Measurements from ENCODE around the gene CACNA1A.
A peak's percentile ranks its signal among the peaks of the same experiment; 100 is the strongest.
"Not testable (repeated sequence)": the region's sequence is repeated elsewhere in the genome, so short reads cannot be mapped to it uniquely, and the experiment has no call there.

The CACNA1A gene

GRCh38 chr19:13210339-13210775 is 295.9 kb downstream of the CACNA1A start:
- no peaks in the 10 kb centered on the region for H3K36me3 Mint-ChIP-seq (ENCODE audit: low read depth)
- peaks cover 30% of the 10 kb centered on the region for H3K4me1 Mint-ChIP-seq (ENCODE audit: low read depth)
- intact Hi-C loops (cut with micrococcal nuclease), result no loop called here
- H3K27ac Mint-ChIP-seq, result no peak overlapping the region
- H3K9me3 Mint-ChIP-seq, result no peaks in the 10 kb centered on the region
- no peak overlapping the region for H3K4me3 Mint-ChIP-seq
- peaks cover 26% of the 10 kb centered on the region for H3K27me3 Mint-ChIP-seq

- H3K36me3 Mint-ChIP-seq (ENCODE audit: low read depth), result no peaks in the 10 kb centered on the region
- peaks cover 26% of the 10 kb centered on the region for H3K27me3 Mint-ChIP-seq
- peak overlapping the region; percentile 78 for H3K27ac Mint-ChIP-seq
- peaks cover 30% of the 10 kb centered on the region for H3K4me1 Mint-ChIP-seq (ENCODE audit: low read depth)
- no peaks in the 10 kb centered on the region for H3K9me3 Mint-ChIP-seq
- intact Hi-C loops (cut with micrococcal nuclease), result loop anchor here (5.0 kb wide), 2 partner anchors 47 to 53 kb away; no protein-coding TSS in a partner anchor
- peak overlapping the region; percentile 74 for H3K4me3 Mint-ChIP-seq
Observed at GRCh38 chr19:13209484-13210338, 296.6 kb downstream of the CACNA1A start.

GRCh38 chr19:13208672-13209483 is 297.4 kb downstream of the CACNA1A start:
- H3K4me1 Mint-ChIP-seq (ENCODE audit: low read depth), result peaks cover 30% of the 10 kb centered on the region

DNA sequence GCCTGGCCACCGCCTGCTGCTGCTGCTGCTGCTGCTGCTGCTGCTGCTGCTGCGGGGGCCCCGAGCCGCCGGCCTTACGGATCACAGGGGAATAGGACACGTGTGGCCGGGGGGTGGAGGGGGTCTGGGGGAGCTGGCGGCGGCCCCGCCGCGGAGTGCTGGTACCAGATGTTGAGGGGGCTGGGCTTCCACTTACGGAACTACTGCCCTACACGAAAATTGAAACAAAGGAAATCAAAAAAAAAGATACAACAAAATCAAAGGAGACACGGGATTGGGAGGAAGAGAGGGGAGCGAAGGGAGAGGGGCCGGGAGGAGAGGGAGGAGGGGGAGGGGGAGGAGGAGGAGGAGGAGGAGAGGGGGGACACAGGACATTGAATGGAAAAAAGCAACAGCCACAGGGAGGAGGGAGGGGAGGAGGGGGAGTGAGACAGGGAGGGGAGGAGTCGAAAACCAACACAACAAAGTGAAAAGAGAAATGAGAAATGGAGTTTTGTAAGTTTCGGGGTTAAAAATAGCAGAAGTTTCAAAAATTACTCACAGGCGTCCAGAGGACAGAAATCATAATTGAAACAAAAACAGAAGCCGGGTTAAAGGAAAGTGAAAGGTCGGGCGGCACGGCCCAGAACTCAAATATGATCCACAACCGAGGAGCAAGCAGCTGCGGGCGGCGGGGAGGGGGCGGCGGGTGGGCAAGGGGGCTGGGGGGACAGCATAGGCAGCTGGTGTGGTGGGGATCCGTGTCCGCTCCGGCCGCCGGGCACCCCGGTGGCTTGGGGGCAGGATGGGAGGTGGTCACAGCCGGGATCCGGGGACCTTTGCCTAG is 298.2 kb downstream of the CACNA1A start:
- Mint-ChIP-seq H3K9me3 (no peaks in the 10 kb centered on the region), H3K27me3 (peaks cover 23% of the 10 kb centered on the region), H3K4me3 (peak overlapping the region; percentile 74), H3K36me3 (ENCODE audit: low read depth) (no peaks in the 10 kb centered on the region), H3K27ac (peak overlapping the region; percentile 78), H3K4me1 (ENCODE audit: low read depth) (peaks cover 26% of the 10 kb centered on the region)
- intact Hi-C loops (cut with micrococcal nuclease), result loop anchor here (5.0 kb wide), 2 partner anchors 46 to 54 kb away; no protein-coding TSS in a partner anchor

More at GRCh38 chr19:13208672-13209483, 297.4 kb downstream of the CACNA1A start:
- Mint-ChIP-seq H3K36me3 (ENCODE audit: low read depth) (no peaks in the 10 kb centered on the region), H3K9me3 (no peaks in the 10 kb centered on the region), H3K4me3 (peak overlapping the region; percentile 74), H3K27me3 (peaks cover 26% of the 10 kb centered on the region), H3K27ac (peak overlapping the region; percentile 78)
- intact Hi-C loops (cut with micrococcal nuclease), result loop anchor here (5.0 kb wide), 2 partner anchors 47 to 53 kb away; no protein-coding TSS in a partner anchor

DNA sequence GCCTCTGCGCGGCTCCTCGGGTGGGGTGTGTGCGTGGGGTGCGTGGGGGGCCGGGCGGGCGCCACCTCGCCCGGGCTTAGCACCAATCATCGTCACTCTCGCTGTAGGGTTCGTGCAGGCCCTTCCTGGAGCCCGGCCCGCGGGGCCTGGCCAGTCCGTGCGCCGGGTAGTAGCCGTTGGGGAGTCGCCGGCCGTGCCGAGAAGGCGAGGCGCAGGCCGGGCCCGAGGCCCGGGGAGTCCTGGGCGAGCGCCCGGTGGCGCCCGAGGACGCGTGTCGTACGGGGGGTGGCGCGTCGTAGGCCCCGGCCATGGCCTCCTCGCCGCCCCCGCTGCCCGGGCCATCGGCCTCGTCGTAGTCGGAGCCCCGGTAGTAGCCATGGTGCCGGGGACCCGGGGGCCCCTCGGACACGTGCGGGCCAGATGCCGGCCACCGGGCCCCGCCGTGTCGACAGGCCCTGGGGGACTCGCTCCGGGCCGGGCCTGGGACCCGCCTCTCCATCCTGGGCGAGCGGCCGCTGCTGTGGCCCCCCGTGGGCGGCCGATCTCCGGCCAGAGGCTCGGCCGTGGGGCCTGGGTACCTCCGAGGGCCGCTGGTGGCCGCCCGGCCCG is 298.9 kb downstream of the CACNA1A start:
- no peaks in the 10 kb centered on the region for H3K9me3 Mint-ChIP-seq
- no peak overlapping the region for H3K4me3 Mint-ChIP-seq
- H3K27ac Mint-ChIP-seq, result peak overlapping the region; percentile 78
- intact Hi-C loops (cut with micrococcal nuclease), result loop anchor here (5.0 kb wide), 2 partner anchors 45 to 55 kb away; no protein-coding TSS in a partner anchor
- no peaks in the 10 kb centered on the region for H3K36me3 Mint-ChIP-seq (ENCODE audit: low read depth)
- peaks cover 19% of the 10 kb centered on the region for H3K27me3 Mint-ChIP-seq
- peaks cover 20% of the 10 kb centered on the region for H3K4me1 Mint-ChIP-seq (ENCODE audit: low read depth)

- Mint-ChIP-seq H3K27ac (no peak overlapping the region), H3K27me3 (peaks cover 16% of the 10 kb centered on the region), H3K9me3 (no peaks in the 10 kb centered on the region), H3K4me1 (ENCODE audit: low read depth) (peaks cover 20% of the 10 kb centered on the region), H3K36me3 (ENCODE audit: low read depth) (no peaks in the 10 kb centered on the region), H3K4me3 (no peak overlapping the region)
- intact Hi-C loops (cut with micrococcal nuclease), result loop anchor here (5.0 kb wide), 2 partner anchors 44 to 56 kb away; no protein-coding TSS in a partner anchor
Observed at GRCh38 chr19:13206587-13206986, 299.7 kb downstream of the CACNA1A start.

GRCh38 chr19:13202112-13202511 is 304.2 kb downstream of the CACNA1A start:
- H3K27ac Mint-ChIP-seq; intact Hi-C loops (cut with micrococcal nuclease); H3K4me1 Mint-ChIP-seq (ENCODE audit: low read depth); H3K36me3 Mint-ChIP-seq (ENCODE audit: low read depth); H3K27me3 Mint-ChIP-seq; H3K4me3 Mint-ChIP-seq; H3K9me3 Mint-ChIP-seq: not testable (repeated sequence)

GRCh38 chr19:13198634-13199033 is 307.6 kb downstream of the CACNA1A start:
- peaks cover 3% of the 10 kb centered on the region for H3K4me1 Mint-ChIP-seq (ENCODE audit: low read depth)
- H3K4me3 Mint-ChIP-seq, result no peak overlapping the region
- H3K27ac Mint-ChIP-seq, result no peak overlapping the region
- intact Hi-C loops (cut with micrococcal nuclease), result no loop called here
- no peaks in the 10 kb centered on the region for H3K9me3 Mint-ChIP-seq
- no peaks in the 10 kb centered on the region for H3K36me3 Mint-ChIP-seq (ENCODE audit: low read depth)
- no peaks in the 10 kb centered on the region for H3K27me3 Mint-ChIP-seq

DNA sequence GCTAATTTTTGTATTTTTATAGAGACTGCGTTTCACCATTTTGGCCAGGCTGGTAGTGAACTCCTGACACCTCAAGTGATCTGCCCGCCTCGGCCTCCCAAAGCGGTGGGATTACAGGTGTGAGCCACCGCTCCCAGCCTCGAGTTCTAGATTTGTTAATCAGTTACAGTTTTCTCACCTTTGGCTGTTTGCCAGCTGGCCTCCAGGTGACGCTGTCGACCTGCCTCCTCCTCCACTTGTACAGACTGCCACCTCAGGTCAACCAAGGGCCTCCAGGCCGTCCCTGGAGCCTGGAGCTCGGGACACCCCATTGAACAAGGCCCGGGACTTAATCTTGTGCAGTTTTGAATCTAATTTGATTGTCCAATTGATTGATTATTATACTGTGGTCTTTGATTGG is 310.6 kb downstream of the CACNA1A start:
- no peaks in the 10 kb centered on the region for H3K36me3 Mint-ChIP-seq (ENCODE audit: low read depth)
- H3K4me3 Mint-ChIP-seq, result no peak overlapping the region
- H3K27me3 Mint-ChIP-seq, result no peaks in the 10 kb centered on the region
- H3K9me3 Mint-ChIP-seq, result no peaks in the 10 kb centered on the region
- H3K4me1 Mint-ChIP-seq (ENCODE audit: low read depth), result peaks cover 6% of the 10 kb centered on the region
- intact Hi-C loops (cut with micrococcal nuclease), result loop anchor here (2.0 kb wide), 1 partner anchor 67 kb away; no protein-coding TSS in a partner anchor
- no peak overlapping the region for H3K27ac Mint-ChIP-seq

GRCh38 chr19:13190781-13191540 is 315.3 kb downstream of the CACNA1A start:
- H3K27ac Mint-ChIP-seq, result no peak overlapping the region
- no peak overlapping the region for H3K4me3 Mint-ChIP-seq
- H3K36me3 Mint-ChIP-seq (ENCODE audit: low read depth), result no peaks in the 10 kb centered on the region
- H3K4me1 Mint-ChIP-seq (ENCODE audit: low read depth), result peaks cover 6% of the 10 kb centered on the region
- peaks cover 1% of the 10 kb centered on the region for H3K27me3 Mint-ChIP-seq
- H3K9me3 Mint-ChIP-seq, result no peaks in the 10 kb centered on the region
- intact Hi-C loops (cut with micrococcal nuclease), result no loop called here

DNA sequence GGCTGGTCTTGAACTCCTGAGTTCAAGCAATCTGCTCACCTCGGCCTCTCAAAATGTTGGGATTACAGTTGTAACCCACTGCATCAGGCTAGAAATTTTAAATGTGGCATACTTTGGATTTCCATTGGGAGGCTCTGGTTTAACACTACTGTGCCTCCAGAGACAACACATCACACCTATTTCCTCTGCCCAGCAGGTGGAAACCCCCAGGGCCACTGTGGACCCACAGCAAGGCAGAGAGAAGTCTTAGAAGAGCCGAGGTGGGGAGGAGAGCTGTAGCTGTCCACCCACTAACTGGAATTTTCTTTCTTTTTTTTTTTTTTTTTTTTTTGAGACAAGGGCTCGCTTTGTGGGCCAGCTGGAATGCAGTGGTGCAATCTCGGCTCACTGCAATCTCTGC is 316.7 kb downstream of the CACNA1A start:
- Mint-ChIP-seq H3K4me3 (no peak overlapping the region), H3K9me3 (no peaks in the 10 kb centered on the region), H3K4me1 (ENCODE audit: low read depth) (peaks cover 6% of the 10 kb centered on the region), H3K36me3 (ENCODE audit: low read depth) (no peaks in the 10 kb centered on the region), H3K27ac (no peak overlapping the region), H3K27me3 (peaks cover 1% of the 10 kb centered on the region)
- intact Hi-C loops (cut with micrococcal nuclease), result no loop called here

GRCh38 chr19:13187419-13187818 is 318.9 kb downstream of the CACNA1A start:
- H3K9me3 Mint-ChIP-seq, result no peaks in the 10 kb centered on the region
- H3K27ac Mint-ChIP-seq, result peak overlapping the region; percentile 1
- H3K27me3 Mint-ChIP-seq, result peaks cover 1% of the 10 kb centered on the region
- intact Hi-C loops (cut with micrococcal nuclease), result no loop called here
- H3K36me3 Mint-ChIP-seq (ENCODE audit: low read depth), result no peaks in the 10 kb centered on the region
- no peak overlapping the region for H3K4me3 Mint-ChIP-seq
- H3K4me1 Mint-ChIP-seq (ENCODE audit: low read depth), result no peaks in the 10 kb centered on the region

All from dendritic cell treated with granulocyte-macrophage colony-stimulating factor and Interleukin-4, amounts not matched to agents 40 ng/mL and 50 ng/mL, for 4 days (primary cell).